HUDEP-2 (cell line): Measurements from ENCODE around the gene SEC14L2.
"Not testable (repeated sequence)": the region's sequence is repeated elsewhere in the genome, so short reads cannot be mapped to it uniquely, and the experiment has no call there.

Experiments
- DNase-seq, 76 experiments: peaks; one replicate each; lab custom pipeline; 2025; ENCODE audit not compliant: unreplicated experiment in 76 of 76; lab: John Stamatoyannopoulos, UW

Gene SEC14L2

GRCh38 chr22:30445438-30446145 is 48.8 kb downstream of the SEC14L2 start:
- no peak for DNase-seq

DNA sequence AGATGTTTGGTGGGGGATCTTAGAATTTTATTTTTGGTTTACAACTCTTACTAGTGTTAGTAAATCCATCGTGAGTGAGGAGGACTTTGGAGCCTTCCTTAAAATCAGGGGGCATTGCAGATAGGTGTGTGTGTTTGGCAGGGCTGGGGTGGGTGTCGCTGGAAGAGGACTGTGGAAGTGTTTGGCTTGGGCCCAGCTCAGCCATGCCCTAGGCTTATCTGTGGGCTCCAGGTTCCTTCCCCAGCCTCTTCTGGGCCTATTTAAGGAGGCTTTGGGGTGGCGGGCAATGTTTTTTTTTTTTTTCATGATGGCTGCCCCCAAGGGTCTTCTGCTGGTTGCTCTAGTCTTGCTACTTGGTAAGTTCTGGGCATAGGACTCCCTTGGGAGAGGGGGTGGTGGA is 50.8 kb downstream of the SEC14L2 start:
- peak in 59 of 76 experiments; percentile 12 to 78 (median 50) for DNase-seq

GRCh38 chr22:30451488-30451887 is 54.7 kb downstream of the SEC14L2 start:
- DNase-seq = peak in 73 of 76 experiments; percentile 24 to 94 (median 76)

DNA sequence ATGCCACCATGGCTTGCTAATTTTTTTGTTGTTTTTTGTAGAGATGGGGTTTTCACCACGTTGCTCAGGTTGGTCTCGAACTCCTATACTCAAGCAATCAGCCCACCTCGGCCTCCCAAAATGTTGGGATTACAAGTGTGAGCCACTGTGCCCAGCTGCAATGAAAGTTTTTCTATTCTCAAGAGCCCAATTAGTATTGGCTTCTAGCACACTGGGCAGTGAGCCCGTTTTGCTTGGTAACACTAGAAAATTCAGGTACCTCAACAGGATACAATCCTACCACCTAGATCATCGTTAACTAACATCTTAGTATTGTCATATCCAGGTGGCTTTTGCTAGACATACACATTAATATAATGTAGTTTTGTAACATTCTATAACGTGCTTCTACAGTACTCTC is 56.0 kb downstream of the SEC14L2 start:
- DNase-seq = no peak

GRCh38 chr22:30453731-30454510 is 57.1 kb downstream of the SEC14L2 start:
- DNase-seq = peak in 74 of 76 experiments; percentile 20 to 88 (median 72)

GRCh38 chr22:30455075-30455840 is 58.4 kb downstream of the SEC14L2 start:
- DNase-seq = no peak

DNA sequence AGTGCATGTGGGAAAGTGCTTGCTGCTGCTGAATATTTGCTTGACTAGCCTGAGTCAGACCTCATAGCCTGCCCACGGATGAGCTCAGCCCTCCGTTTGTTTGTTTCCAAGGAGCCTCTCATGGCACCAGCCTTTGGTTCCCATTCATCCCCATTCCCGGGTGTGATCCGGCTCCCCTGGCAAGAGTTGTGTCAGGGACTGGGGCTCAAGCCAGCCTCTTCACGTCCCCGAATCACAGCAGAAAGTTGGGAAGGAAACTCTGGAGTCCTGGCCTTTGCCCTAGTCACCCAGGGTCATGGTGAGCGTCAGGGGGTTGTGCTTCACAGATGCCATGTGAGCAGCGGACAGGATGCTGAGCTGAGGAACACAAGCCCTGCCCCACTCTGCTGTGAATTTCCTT is 61.2 kb downstream of the SEC14L2 start:
- DNase-seq = no peak

- DNase-seq = peak in 22 of 76 experiments; percentile 8 to 35 (median 20)
Measured at GRCh38 chr22:30459181-30460052, 62.6 kb downstream of the SEC14L2 start.

DNA sequence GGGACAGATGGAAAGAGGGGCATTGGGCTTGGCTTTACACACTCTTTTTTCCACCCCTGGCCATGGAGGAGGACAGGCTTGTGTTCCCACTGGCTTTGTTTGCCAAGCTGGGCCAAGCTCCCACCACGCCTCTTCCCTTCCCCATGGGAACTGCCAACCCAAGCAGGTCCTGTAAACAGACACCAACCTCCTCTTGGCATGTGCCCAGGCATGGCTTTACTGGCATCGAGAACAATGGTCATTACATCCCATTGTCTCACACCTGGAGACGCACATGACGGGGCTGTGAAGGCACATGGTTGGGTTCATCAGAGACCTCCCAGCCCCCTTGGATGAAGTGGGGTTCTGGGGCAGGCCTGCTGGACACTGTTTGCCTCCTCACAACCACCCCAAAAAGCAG is 63.3 kb downstream of the SEC14L2 start:
- no peak for DNase-seq

- not testable (repeated sequence) for DNase-seq
Measured at GRCh38 chr22:30460555-30460954, 63.7 kb downstream of the SEC14L2 start.

- DNase-seq = no peak
Measured at GRCh38 chr22:30469165-30469564, 72.3 kb downstream of the SEC14L2 start.

GRCh38 chr22:30470655-30471054 is 73.8 kb downstream of the SEC14L2 start:
- DNase-seq = no peak

DNA sequence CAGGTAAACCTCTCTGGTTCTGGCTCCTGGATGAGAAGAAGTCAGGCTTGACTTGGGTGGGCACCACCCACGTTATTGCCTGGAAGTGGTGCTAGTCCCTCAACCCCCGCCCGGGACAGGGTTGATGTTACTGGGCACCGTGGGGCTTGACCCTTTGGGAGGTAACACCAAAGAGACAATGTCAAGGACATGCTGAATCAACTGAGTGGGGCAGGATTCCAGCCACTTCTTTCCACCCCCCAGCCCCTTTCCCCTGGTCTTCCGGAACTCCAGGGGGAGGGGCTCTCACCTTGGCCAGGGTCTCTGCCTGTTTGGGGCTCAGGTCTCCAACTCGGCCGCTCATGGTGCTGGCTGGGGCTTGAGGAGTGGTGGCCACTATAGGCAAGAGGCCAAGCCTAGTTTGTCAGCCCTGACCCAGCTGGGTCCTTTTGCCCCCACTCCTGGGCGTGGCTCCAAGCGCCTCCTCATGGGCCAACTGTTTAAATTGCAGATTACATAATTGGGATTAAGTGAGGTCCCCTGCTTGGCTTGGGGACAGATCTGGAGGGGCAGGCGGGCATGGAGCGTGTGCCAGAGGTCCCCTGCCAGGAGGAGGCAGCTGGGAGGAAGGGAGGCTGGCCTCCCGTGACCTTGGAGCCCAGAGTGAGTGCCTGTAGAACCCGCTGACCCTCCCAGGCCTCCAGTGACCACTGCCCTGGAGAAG is 74.9 kb downstream of the SEC14L2 start, which contains the start of gene SEC14L3:
Gene SEC14L3, minus strand, starts transcription at position 402 of the 703 bp plus-strand sequence. Its CDS starts 59 bp downstream, at position 343.
- DNase-seq = peak in 36 of 76 experiments; percentile 3 to 57 (median 24)

GRCh38 chr22:30472994-30473720 is 76.3 kb downstream of the SEC14L2 start:
- DNase-seq = no peak

GRCh38 chr22:30474121-30474520 is 77.3 kb downstream of the SEC14L2 start:
- no peak for DNase-seq
